T-helper 1 cell treated with Interleukin-12 subunit alpha and Interleukin-12 subunit beta and Interleukin-4 antibody, amounts not matched to agents 30 ng/mL and 1 ng/mL, for 36 hours (primary cell): ENCODE data around the gene VIPR2. TPM values are rescaled to one million over a fixed set of nuclear protein-coding genes. Genes with fewer than 3 reads are reported as not detected.
"Not testable (repeated sequence)": the region's sequence is repeated elsewhere in the genome, so short reads cannot be mapped to it uniquely, and the experiment has no call there.

Source experiments
- intact Hi-C: fragments of 100-400 bp; cut with micrococcal nuclease; formaldehyde crosslinking; loops from one replicate; pipeline ENCODE4 v1.15.1; 2024
- total RNA-seq: library from RNA; stranded (reverse); gene quantifications from 2 replicates; pipeline ENCODE4 v1.2.3, GENCODE V29; 2022

VIPR2 gene, protein sequence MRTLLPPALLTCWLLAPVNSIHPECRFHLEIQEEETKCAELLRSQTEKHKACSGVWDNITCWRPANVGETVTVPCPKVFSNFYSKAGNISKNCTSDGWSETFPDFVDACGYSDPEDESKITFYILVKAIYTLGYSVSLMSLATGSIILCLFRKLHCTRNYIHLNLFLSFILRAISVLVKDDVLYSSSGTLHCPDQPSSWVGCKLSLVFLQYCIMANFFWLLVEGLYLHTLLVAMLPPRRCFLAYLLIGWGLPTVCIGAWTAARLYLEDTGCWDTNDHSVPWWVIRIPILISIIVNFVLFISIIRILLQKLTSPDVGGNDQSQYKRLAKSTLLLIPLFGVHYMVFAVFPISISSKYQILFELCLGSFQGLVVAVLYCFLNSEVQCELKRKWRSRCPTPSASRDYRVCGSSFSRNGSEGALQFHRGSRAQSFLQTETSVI
- 0.54 and 0.56 TPM in 2 replicates for total RNA-seq

DNA sequence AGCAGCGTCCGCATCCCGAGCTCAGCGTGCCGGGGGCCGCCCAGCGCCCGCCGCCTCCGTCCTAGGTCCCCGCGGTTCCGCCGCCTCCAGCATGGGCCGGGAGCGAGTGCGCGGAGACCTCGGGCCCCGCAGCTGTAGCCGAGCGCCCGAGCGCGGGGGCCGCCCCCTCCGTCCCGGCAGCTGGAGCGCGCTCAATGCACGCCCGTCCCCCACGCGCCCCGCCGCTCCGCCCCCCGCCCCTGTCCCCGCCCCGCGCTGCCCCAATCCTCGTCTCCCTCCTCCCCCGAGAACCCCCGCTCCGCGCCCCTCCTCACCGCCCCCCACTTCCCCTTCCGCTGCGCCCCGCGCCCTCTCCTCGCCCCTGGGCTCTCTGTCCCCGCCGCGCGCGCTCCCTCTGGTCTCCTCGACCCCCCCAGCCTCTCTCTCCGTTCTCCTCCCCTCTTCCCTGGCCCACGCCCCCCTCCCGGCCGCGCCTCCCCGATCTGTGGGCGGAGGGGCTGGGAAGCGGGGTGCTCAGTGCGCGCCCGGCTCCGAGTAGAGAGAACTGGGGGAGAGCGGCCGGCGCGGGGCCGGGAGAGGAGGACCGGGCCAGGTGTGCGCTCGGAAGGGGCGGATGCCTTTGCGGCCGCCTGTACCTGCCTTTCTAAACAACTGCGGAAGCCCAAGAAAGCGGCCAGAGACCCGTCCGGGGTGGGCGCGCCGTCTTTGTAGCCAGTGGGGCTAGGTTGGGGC lies at the start of gene VIPR2:
VIPR2 (minus strand) TSS at position 110 of the 732 bp plus-strand sequence; CDS start at position 14, 96 bp downstream.
- intact Hi-C loops, result loop anchor here (10.0 kb wide), 1 partner anchor 450 kb away; no protein-coding TSS in a partner anchor

DNA sequence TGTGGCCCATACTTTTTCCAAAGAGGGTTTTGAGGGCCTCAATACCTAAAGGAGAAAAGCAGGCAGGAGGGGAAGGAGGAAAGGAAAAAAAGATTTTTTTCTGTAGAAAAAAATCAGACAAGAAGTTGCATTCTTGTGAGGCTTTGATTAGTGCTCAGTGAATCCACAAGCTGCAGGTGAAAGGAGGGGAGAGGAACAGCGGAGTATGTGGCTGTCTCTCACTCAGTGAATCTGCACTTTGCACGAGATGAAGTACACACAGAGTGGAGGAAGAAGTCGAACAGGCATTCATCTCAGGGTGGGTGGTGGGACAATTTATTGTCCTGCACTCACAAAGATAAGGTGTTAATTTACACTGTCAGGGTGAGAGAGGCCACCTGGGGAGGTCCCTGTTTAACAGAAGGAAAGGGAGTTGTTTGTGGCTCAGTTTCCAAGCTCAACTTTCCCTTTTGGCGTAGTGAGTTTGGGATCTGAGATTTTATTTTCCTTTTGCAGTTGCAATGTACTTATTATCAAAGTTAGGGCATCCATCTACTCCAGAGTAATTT lies 49.0 kb upstream of the VIPR2 start:
- intact Hi-C loops, result no loop called here

DNA sequence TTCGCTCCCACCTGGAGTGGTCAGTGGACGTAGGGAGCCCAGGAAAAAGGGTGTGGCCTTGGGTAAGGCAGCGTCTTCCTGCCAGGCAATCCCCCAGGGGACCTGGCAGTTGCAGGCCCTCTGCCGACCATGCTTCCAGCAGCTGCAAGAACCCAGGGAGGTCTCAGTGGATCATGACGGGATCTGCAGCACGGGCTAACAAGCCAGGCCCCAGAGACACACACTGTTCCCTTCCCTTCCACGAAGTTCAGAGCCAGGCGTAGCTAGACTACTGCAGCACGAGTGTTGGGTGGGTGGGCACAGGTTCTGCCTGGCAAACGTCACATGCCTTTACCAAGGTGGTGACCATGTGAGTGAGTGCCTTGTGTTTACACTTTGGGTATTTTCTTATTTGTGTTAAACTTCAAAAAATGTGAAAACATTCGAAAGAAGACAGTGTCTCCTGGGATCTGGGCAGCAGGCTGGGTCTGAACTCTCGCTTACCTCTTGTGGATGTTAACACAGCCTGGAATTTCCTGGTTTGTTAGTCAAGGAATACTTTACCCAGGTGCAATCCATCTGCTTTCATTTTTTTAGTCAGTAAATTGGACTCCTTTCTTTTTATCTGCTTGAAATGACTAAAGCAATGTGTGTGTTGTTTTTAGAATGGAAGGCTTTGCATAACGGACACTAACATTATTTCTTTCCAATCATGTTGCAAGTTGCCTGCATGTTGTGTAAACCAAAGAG lies 48.2 kb upstream of the VIPR2 start:
- intact Hi-C loops, result no loop called here

DNA sequence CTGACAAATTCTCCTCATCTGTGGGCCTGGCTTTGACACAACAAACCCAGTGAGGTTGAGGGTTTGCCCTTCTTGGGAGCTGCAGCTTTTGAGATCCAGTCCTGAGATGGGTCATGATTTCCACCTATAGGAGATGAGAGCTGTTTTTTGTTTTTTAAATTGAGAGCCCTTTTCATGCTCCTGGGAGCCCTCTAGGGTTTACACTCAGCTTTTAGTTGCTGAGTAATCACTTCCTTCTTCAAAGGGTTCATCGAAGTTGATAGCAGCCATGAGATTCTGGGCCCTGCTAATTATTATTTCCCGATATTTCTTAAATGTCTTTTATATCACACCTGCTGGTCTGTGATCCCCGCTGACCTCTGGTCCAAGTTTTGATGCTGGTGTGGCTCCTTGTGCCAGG lies 47.3 kb upstream of the VIPR2 start:
- intact Hi-C loops, result no loop called here

DNA sequence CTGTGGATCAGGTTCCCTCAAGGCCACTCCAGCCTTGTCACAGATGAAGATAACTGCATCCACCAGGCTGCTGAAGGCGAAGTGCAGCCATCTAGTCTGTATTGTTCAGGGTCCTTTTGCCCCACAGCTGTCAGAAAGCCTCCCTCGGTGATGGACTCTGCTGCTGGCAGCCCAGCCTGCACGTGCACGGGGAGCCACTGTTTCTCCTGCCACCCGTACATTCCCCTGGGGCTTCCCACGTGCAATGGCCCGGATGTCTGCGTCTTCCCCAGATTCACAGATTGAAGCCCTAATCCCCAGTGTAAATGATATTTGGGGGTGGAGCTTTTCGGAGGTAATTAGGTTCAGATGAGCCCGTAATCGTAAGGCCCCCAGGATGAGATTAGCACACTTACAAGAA lies 46.6 kb upstream of the VIPR2 start:
- intact Hi-C loops, result no loop called here

DNA sequence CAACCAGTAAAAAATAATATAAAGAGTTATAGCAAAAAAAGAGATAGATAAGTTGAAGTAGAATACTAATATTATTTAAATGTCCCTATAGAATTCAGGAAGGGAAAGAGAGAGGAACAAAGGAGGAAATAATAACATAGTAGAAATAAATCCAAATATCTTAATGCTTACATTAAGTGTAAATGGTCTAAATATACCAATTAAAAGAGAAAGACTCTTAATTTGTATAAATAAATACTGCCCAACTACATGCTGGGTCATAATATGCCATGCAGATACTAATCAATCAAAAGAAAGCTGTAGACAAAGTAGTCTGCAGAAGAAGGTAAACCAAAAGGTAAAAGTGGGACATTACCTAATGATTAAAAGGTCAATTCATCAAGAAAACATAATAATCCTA lies 43.3 kb upstream of the VIPR2 start:
- intact Hi-C loops, result no loop called here

DNA sequence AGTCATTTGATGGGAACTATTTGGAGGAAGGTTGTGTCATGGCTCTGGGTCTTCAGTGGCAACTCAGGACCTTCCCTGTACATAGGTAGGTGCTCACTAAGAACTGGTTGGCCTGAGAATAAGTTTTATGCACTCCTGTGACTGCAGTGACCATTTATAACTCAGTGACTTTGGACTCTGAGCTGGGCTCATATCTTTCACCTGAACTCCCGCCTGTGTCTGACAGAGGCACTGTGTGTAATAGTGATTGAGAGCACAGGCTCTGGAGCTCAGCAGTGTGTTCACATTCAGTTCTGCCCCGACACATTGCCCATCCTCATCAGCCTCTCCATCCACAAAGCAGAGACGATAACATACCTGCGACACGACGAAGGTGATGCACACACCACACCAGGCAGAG lies 34.6 kb upstream of the VIPR2 start:
- intact Hi-C loops, result no loop called here

DNA sequence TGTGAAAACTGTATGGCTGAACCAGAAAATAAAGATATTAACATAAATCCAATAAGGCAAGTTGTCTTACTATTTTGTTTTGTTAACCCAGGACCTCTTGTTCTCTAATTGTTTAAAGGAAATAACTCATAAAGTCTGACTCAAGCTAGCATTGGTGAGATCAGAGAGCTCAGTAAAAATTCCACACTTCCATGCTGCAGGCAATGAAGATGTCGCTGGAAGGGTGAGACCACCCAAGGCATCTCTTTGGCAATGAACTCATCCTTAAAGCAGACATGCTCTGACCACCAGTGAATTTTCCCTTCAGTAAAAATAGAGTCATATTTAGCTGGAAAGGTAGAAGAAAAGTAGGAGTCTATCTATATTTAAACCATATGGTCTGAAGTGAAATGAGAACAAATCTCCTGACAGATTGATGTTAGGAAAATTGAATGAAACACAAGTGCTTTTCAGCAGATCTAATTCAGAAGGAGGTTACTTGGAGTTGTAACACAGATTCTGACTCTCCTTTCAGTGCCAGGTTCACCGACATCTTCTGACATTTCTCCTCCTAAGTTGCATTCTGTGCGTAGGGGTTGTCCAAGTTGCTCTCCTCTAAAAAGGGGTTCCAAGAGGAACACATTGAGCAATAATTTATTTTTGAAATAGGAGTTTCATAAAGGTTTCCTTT lies 32.8 kb upstream of the VIPR2 start:
- intact Hi-C loops, result no loop called here

DNA sequence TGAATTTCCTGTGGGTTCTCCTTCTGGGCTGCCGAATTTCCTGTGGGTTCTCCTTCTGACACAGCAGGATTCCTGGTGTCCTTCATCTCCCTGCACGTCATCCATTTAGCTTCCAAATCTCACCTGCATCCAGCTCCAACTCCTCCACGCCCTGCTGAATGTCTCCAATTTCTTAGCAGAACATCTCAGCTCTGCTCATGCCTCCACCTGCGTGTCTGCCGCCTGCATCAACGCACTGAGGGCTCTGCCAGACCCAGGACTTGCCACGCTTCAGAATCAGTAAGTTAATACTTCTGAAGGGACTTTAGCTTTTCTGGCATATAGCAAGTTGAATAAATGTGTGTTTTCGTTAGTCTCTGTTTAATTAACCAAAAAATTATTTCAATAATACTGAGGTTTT lies 31.1 kb upstream of the VIPR2 start:
- intact Hi-C loops, result no loop called here

DNA sequence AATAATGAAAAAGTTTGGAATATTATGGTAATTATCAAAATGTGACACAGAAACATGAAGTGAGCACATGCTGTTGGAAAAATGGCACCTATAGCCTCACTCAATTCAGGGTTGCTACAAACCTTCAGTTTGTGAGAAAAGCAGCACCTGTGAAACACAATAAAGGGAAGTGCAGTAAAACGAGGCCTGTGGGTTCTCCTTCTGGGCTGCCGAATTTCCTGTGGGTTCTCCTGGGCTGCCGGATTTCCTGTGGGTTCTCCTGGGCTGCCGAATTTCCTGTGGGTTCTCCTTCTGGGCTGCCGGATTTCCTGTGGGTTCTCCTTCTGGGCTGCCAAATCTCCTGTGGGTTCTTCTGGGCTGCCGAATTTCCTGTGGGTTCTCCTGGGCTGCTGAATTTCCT lies 30.4 kb upstream of the VIPR2 start:
- intact Hi-C loops, result not testable (repeated sequence)

DNA sequence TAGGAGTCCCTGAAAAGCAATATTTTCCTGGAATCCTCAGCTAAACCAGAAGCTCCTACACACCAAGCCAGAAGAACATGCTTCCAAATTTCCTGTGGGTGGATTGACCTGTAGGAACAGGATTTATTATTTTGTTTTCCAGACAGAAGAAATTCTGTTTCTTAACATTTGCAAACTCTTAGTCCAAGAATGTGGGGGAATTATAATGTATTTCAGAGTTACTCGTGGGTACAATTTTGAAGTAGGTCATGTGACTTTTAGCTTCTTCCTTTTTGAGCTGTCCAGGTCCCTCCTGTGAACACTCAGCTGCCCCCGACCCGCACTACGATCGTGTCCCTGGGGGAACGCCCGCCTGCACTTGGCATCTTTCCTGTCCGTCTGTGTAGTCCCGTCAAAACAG lies 27.7 kb upstream of the VIPR2 start:
- intact Hi-C loops, result no loop called here

DNA sequence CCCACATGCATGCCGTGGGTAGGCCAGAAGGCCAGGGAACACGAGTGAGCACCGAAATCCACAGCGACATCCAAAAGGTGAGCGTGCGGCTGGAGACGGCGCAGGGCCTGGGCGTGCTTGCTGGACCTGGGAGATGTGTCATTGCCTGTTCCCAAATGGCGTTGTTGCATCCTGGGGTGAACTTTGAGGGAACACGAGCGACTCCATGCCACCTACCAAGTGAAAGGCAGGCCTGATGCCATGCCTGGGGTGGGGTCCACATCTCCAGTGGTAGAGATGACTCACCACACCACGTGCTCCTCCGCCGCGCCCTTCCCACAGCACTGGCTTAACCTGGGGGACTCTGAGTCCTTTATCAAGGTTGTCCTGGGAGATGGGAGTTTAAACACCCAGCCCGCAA lies 24.7 kb upstream of the VIPR2 start:
- intact Hi-C loops, result no loop called here

DNA sequence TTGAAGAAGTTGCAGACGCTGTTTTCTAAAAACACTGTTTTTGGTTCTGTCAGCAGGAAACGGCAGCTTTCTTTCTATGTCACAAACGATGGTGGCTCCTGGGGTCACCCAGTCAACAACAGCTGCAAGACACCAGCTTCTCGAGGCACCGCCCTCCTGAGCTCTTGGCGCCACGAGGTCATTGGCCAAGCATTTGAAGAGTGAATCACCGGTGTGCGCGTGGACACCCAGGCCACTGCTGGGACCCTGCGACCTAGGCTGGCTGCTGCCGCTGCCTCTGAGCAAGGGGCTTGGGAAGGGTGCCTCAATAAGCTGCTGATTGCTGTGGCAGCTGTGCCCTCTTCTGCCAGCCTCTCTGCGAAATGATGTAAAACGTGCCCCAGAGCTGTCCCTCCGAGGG lies 22.5 kb upstream of the VIPR2 start:
- intact Hi-C loops, result no loop called here

DNA sequence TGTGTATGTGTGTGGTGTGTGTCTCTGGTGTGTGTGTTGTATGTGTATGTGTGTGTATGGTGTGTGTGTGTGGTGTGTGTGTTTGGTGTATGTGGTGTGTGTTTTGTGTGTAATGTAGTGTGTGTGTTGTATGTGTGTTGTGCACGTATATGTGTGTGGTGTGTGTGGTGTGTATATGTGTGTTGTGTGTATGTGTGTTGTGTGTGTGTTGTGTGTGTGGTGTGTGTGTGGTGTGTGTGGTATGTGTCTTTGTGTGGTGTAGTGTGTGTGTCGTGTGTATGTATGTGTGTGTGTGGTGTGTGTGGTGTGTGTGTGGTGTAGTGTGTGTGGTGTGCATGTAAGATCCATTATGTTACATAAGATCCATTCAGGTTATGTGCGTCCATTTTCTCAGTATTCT lies 21.9 kb upstream of the VIPR2 start:
- intact Hi-C loops, result no loop called here

DNA sequence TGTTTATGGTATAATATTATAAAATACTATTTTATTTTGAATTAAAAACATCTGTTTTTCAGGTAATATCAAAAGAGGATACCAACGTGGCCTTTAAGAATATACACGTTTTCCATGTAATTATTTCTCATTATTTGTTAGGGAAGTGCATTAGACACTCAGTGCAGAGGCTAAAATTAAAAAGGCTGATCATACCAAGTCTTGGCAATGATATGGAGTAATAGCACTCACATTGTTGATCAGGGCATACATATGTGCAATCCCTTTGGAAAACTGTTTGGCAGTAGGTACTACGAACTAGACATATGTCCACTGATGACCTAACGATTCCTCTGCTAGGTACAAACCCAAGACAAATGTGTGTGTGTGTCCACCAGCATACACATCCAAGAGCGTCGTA lies 20.7 kb upstream of the VIPR2 start:
- intact Hi-C loops, result no loop called here

DNA sequence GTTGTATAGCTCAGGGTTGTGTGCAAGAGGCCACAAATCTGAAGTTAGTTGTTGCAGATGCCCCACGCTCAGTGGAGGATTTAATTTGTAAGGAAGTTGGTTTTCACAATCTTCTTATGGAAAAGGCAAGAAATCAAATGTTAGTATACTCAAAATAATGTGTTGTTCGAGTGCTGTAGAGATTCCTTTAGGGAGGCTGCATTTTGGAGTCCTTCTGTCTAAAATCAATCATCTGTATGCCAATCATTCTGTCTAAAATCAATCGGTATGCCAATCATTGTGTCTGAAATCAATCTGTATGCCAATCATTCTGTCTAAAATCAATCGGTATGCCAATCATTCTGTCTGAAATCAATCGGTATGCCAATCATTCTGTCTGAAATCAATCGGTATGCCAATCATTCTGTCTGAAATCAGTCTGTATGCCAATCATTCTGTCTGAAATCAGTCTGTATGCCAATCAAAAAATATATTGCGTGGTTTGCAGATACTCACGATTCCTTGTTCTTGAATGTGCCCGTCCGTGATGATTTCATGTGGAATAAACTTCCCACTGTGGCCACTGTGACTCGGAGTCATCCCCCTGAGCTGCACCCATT lies 19.1 kb upstream of the VIPR2 start:
- intact Hi-C loops, result not testable (repeated sequence)

DNA sequence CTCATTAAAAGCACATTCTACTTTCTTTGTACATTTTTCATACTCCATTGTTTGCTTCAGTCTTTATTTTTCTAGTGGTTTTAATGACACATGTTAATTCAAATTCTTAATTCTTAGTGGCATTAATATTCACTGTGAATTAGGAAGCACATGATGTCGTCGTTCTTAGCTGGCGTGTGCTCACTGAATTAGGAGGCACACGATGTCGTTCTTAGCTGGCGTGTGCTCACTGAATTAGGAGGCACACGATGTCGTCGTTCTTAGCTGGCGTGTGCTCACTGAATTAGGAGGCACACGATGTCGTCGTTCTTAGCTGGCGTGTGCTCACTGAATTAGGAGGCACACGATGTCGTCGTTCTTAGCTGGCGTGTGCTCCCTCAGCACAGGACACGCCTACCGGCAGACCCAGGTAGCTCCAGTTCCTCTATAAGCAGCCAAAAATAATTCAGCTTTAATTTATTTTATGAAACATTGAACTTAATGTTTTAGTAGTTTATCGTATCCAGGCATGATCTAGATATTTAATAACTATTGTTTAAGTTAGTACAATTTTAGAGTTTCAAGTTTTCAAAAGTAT lies 17.5 kb upstream of the VIPR2 start:
- intact Hi-C loops, result not testable (repeated sequence)

DNA sequence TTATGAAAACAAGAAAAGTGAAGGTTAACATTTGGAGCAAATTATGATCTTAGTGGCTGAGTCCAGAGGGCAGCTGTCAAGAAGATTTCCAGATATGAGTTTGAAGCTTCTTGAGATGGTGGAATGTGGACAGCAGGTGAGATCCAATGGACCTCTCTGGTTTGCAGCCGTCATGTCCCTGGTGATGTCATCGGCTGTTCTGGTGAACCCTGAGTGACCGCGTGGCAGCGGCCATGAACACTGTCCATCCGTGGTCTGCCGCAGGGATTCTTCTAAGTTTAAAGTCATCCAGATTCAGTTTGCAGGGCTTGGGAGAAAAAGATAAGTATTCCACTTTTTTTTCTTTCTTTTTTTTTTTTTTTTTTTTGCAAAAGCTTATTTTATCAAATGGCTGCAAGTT lies 15.8 kb upstream of the VIPR2 start:
- intact Hi-C loops, result no loop called here

DNA sequence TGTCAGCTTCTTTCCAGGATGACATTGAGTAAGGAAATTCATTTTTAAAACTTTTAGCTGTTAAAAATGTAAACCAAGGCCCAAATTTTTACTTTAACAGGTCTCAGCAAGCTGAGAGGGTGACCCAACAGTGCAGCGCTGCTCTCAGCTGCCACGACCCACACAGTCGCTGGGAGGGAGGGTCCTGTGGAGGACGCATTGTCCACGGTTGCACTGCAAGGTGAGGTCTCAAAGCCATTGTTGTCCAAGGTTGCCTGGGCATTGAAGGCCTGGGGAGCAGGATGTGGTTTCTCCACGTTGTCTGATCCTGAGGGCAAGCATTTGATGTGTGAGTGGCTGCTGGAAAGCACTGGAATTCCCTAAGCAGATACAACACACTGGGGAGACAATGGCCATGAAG lies 15.1 kb upstream of the VIPR2 start:
- intact Hi-C loops, result no loop called here

DNA sequence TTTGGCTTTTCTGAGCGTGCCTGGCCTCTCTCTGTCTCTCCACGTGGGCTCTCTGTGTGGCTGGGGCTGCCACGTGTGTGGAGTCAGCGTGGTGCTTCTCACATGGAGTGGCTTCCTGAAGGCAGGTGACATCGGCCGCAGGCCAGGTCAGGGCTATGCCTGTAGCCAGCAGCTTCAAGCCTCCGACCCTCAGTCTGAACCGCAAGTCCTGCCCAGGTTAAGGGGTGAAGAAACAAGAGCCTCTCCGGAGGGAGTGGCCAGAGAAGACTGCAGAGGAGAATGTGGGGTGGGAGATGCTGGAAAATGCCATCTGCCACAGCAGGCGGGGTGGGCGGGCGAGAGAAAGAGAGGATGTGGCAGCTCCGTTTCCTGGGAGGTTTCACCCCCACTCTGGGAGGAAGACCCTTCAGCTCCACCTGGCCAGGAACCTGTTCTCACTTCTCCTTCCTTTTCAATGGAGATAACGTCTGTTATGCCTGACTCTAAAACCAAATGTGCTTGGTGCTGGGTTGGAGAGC lies 14.3 kb upstream of the VIPR2 start:
- intact Hi-C loops, result no loop called here
